ENCODE results near the gene GMCL2.

GMCL2 gene

GRCh38 chr5:178187014-178187413 lies at the start of gene GMCL2:
Gene GMCL2, minus strand, starts transcription at chr5:178187371. Its CDS starts 72 bp downstream, at chr5:178187299.
- in situ Hi-C loops (cut with MboI; ENCODE audit: low sequenced_read_pairs): no loop called here

- in situ Hi-C loops (cut with MboI; ENCODE audit: low sequenced_read_pairs): loop anchor here (25.0 kb wide), 1 partner anchor 1251 kb away; no protein-coding TSS in a partner anchor
Measured at GRCh38 chr5:178236679-178237078, 49.5 kb upstream of the GMCL2 start.

- in situ Hi-C loops (cut with MboI; ENCODE audit: low sequenced_read_pairs): loop anchor here (25.0 kb wide), 1 partner anchor 1251 kb away; no protein-coding TSS in a partner anchor
Measured at GRCh38 chr5:178236126-178236525, 49.0 kb upstream of the GMCL2 start.

- in situ Hi-C loops (cut with MboI; ENCODE audit: low sequenced_read_pairs): loop anchor here (25.0 kb wide), 1 partner anchor 1252 kb away; no protein-coding TSS in a partner anchor
Measured at GRCh38 chr5:178235588-178235974, 48.4 kb upstream of the GMCL2 start.

- in situ Hi-C loops (cut with MboI; ENCODE audit: low sequenced_read_pairs): loop anchor here (25.0 kb wide), 1 partner anchor 1252 kb away; no protein-coding TSS in a partner anchor
Measured at GRCh38 chr5:178234750-178235587, 47.8 kb upstream of the GMCL2 start.

- in situ Hi-C loops (cut with MboI; ENCODE audit: low sequenced_read_pairs): loop anchor here (25.0 kb wide), 1 partner anchor 1253 kb away; no protein-coding TSS in a partner anchor
Measured at GRCh38 chr5:178234121-178234749, 47.1 kb upstream of the GMCL2 start.

- in situ Hi-C loops (cut with MboI; ENCODE audit: low sequenced_read_pairs): loop anchor here (25.0 kb wide), 1 partner anchor 1254 kb away; no protein-coding TSS in a partner anchor
Measured at GRCh38 chr5:178232920-178233429, 45.8 kb upstream of the GMCL2 start.

GRCh38 chr5:178232124-178232919 lies 45.2 kb upstream of the GMCL2 start, which contains the start of gene PHYKPL:
Gene PHYKPL, minus strand, starts transcription at chr5:178232802. Its CDS starts 252 bp downstream, at chr5:178232550.
- in situ Hi-C loops (cut with MboI; ENCODE audit: low sequenced_read_pairs): loop anchor here (25.0 kb wide), 1 partner anchor 1255 kb away; no protein-coding TSS in a partner anchor

- in situ Hi-C loops (cut with MboI; ENCODE audit: low sequenced_read_pairs): loop anchor here (25.0 kb wide), 1 partner anchor 1256 kb away; no protein-coding TSS in a partner anchor
Measured at GRCh38 chr5:178231539-178232123, 44.5 kb upstream of the GMCL2 start.

- in situ Hi-C loops (cut with MboI; ENCODE audit: low sequenced_read_pairs): loop anchor here (25.0 kb wide), 1 partner anchor 1256 kb away; no protein-coding TSS in a partner anchor
Measured at GRCh38 chr5:178230879-178231538, 43.8 kb upstream of the GMCL2 start.

- in situ Hi-C loops (cut with MboI; ENCODE audit: low sequenced_read_pairs): loop anchor here (25.0 kb wide), 1 partner anchor 1257 kb away; no protein-coding TSS in a partner anchor
Measured at GRCh38 chr5:178229861-178230260, 42.7 kb upstream of the GMCL2 start.

GRCh38 chr5:178229111-178229510 lies 41.9 kb upstream of the GMCL2 start:
- in situ Hi-C loops (cut with MboI; ENCODE audit: low sequenced_read_pairs): loop anchor here (25.0 kb wide), 1 partner anchor 1258 kb away; no protein-coding TSS in a partner anchor

GRCh38 chr5:178228609-178229008 lies 41.4 kb upstream of the GMCL2 start:
- in situ Hi-C loops (cut with MboI; ENCODE audit: low sequenced_read_pairs): loop anchor here (25.0 kb wide), 1 partner anchor 1259 kb away; no protein-coding TSS in a partner anchor

GRCh38 chr5:178227929-178228328 lies 40.8 kb upstream of the GMCL2 start:
- in situ Hi-C loops (cut with MboI; ENCODE audit: low sequenced_read_pairs): loop anchor here (25.0 kb wide), 1 partner anchor 1259 kb away; no protein-coding TSS in a partner anchor

- in situ Hi-C loops (cut with MboI; ENCODE audit: low sequenced_read_pairs): loop anchor here (25.0 kb wide), 1 partner anchor 1260 kb away; no protein-coding TSS in a partner anchor
Measured at GRCh38 chr5:178227138-178227659, 40.0 kb upstream of the GMCL2 start.

GRCh38 chr5:178225174-178225573 lies 38.0 kb upstream of the GMCL2 start:
- in situ Hi-C loops (cut with MboI; ENCODE audit: low sequenced_read_pairs): loop anchor here (25.0 kb wide), 1 partner anchor 1262 kb away; no protein-coding TSS in a partner anchor

- in situ Hi-C loops (cut with MboI; ENCODE audit: low sequenced_read_pairs): no loop called here
Measured at GRCh38 chr5:178224403-178224802, 37.2 kb upstream of the GMCL2 start.

- in situ Hi-C loops (cut with MboI; ENCODE audit: low sequenced_read_pairs): no loop called here
Measured at GRCh38 chr5:178223828-178224335, 36.7 kb upstream of the GMCL2 start.

All from HL-60/S4 treated with retinoic acid at 250 ng/mL for 4 days and 3 days (cell line).